GM21381 (cell line): Measurements from ENCODE around the gene TNFRSF11A.

Experiments used
- ATAC-seq: cut with Tn5 transposase; IDR thresholded peaks from one replicate; pipeline ENCODE4 v1.9.1; 2021; ENCODE audit warnings: mild to moderate bottlenecking, moderate library complexity; ENCODE audit not compliant: unreplicated experiment

TNFRSF11A gene

GRCh38 chr18:62377131-62377807, 52.2 kb downstream of the TNFRSF11A start:
- ATAC-seq: no peak

- ATAC-seq: no peak
These were observed 53.9 kb downstream of the TNFRSF11A start for GRCh38 chr18:62379051-62379450.

- ATAC-seq: no peak
These were observed 56.3 kb downstream of the TNFRSF11A start for GRCh38 chr18:62381373-62381772.

GRCh38 chr18:62384068-62384467, 59.0 kb downstream of the TNFRSF11A start:
- ATAC-seq: no peak

- no peak for ATAC-seq
These were observed 59.5 kb downstream of the TNFRSF11A start for GRCh38 chr18:62384610-62385097.

GRCh38 chr18:62386091-62386490, 61.0 kb downstream of the TNFRSF11A start:
- ATAC-seq: no peak

- ATAC-seq: no peak
These were observed 61.5 kb downstream of the TNFRSF11A start for GRCh38 chr18:62386601-62387000.

GRCh38 chr18:62387257-62387656, 62.1 kb downstream of the TNFRSF11A start:
- no peak for ATAC-seq

- ATAC-seq: no peak
These were observed 64.0 kb downstream of the TNFRSF11A start for GRCh38 chr18:62388855-62389760.

GRCh38 chr18:62389761-62390481, 64.8 kb downstream of the TNFRSF11A start:
- no peak for ATAC-seq

GRCh38 chr18:62394006-62394763, 69.1 kb downstream of the TNFRSF11A start:
- no peak for ATAC-seq

GRCh38 chr18:62396381-62396780, 71.3 kb downstream of the TNFRSF11A start:
- ATAC-seq: no peak

- ATAC-seq: no peak
These were observed 71.9 kb downstream of the TNFRSF11A start for GRCh38 chr18:62396967-62397366.

GRCh38 chr18:62398291-62398690, 73.2 kb downstream of the TNFRSF11A start:
- ATAC-seq: no peak

GRCh38 chr18:62399276-62399675, 74.2 kb downstream of the TNFRSF11A start:
- no peak for ATAC-seq

GRCh38 chr18:62399781-62400308, 74.7 kb downstream of the TNFRSF11A start:
- ATAC-seq: no peak

GRCh38 chr18:62400916-62401315, 75.8 kb downstream of the TNFRSF11A start:
- ATAC-seq: no peak

GRCh38 chr18:62402342-62402948, 77.3 kb downstream of the TNFRSF11A start:
- no peak for ATAC-seq

GRCh38 chr18:62403120-62403519, 78.0 kb downstream of the TNFRSF11A start:
- no peak for ATAC-seq

GRCh38 chr18:62404881-62405280, 79.8 kb downstream of the TNFRSF11A start:
- ATAC-seq: no peak
